ENCODE data around the gene SDSL.

- TF ChIP-seq CTCF (IDR thresholded peaks at IDR 0.05; ENCODE audit: low read depth, low read length, poor library complexity, severe bottlenecking) = no peak
- TF ChIP-seq EZH2phosphoT487 (IDR thresholded peaks at IDR 0.05; ENCODE audit: borderline replicate concordance, low read length) = no peak
Observed at GRCh38 chr12:113384778-113385177, 37.4 kb upstream of the SDSL start.
